ENCODE results near the gene ZNF292.
"Not testable (repeated sequence)": the region's sequence is repeated elsewhere in the genome, so short reads cannot be mapped to it uniquely, and the experiment has no call there.

The ZNF292 gene

GRCh38 chr6:87282743-87283142 is 127.4 kb downstream of the ZNF292 start:
- DNase-seq = no peak

- DNase-seq = no peak
Observed at GRCh38 chr6:87283461-87283860, 128.1 kb downstream of the ZNF292 start.

GRCh38 chr6:87287251-87287650 is 131.9 kb downstream of the ZNF292 start:
- no peak for DNase-seq

GRCh38 chr6:87289571-87289970 is 134.2 kb downstream of the ZNF292 start:
- DNase-seq = no peak

GRCh38 chr6:87291883-87292282 is 136.5 kb downstream of the ZNF292 start:
- peak; percentile 33 for DNase-seq

GRCh38 chr6:87293526-87293925 is 138.2 kb downstream of the ZNF292 start:
- no peak for DNase-seq

GRCh38 chr6:87297119-87297518 is 141.8 kb downstream of the ZNF292 start:
- DNase-seq = no peak

GRCh38 chr6:87301277-87301676 is 145.9 kb downstream of the ZNF292 start:
- not testable (repeated sequence) for DNase-seq

GRCh38 chr6:87308970-87309369 is 153.6 kb downstream of the ZNF292 start:
- no peak for DNase-seq

GRCh38 chr6:87312860-87313259 is 157.5 kb downstream of the ZNF292 start:
- no peak for DNase-seq

All from NCI-H2171 treated with DMSO at 0.1 percent for 48 hours (cell line).